ENCODE measurements around the gene B3GAT3. TPM values are rescaled to one million over a fixed set of nuclear protein-coding genes. Genes with fewer than 3 reads are reported as not detected.
"Not testable (repeated sequence)": the region's sequence is repeated elsewhere in the genome, so short reads cannot be mapped to it uniquely, and the experiment has no call there.

The B3GAT3 gene
- total RNA-seq, 4 donors from 2014 or later, result 8.6 to 17.2 (median 12.9) TPM

GRCh38 chr11:62622476-62623089 lies 797 bp upstream of the B3GAT3 start:
- no peak for DNase-seq
- peak overlapping the region; percentile 87 to 96 (median 90) for H3K27ac ChIP-seq
- peaks cover 12 to 38% (median 19%) of the 10 kb centered on the region in 3 donors for H3K4me1 ChIP-seq
- H3K9me3 ChIP-seq, result no peaks in the 10 kb centered on the region
- peaks cover 22 to 36% (median 23%) of the 10 kb centered on the region in 3 donors for H3K36me3 ChIP-seq
- intact Hi-C loops (cut with DNase I), result no loop called here
- H3K27me3 ChIP-seq, result no peaks in the 10 kb centered on the region
- TF ChIP-seq POLR2A (IDR thresholded peaks at IDR 0.05), result no peak
- TF ChIP-seq CTCF (IDR thresholded peaks at IDR 0.05), result no peak
- H3K4me3 ChIP-seq, result peak overlapping the region; percentile 58 to 82 (median 65)
- WGBS, 2 donors, result 75 to 80% methylated on average over 7 of the region's 7 CpGs

GRCh38 chr11:62621027-62621566 lies 689 bp downstream of the B3GAT3 start:
- Histone ChIP-seq H3K27ac (peak overlapping the region; percentile 87 to 96 (median 90)), H3K36me3 (peaks cover 18 to 36% (median 22%) of the 10 kb centered on the region in 3 donors), H3K4me1 (peaks cover 12 to 38% (median 19%) of the 10 kb centered on the region in 3 donors), H3K4me3 (peak overlapping the region; percentile 58 to 82 (median 65)), H3K27me3 (no peaks in the 10 kb centered on the region), H3K9me3 (no peaks in the 10 kb centered on the region)
- WGBS, 2 donors, result 17 to 19% methylated on average over 8 of the region's 8 CpGs
- intact Hi-C loops (cut with DNase I), result no loop called here
- no peak for TF ChIP-seq POLR2A (IDR thresholded peaks at IDR 0.05)
- no peak for DNase-seq

- DNase-seq; intact Hi-C loops (cut with DNase I): not testable (repeated sequence)
- peaks cover 19 to 57% (median 35%) of the 10 kb centered on the region in 3 donors for H3K4me1 ChIP-seq
These were observed 4.8 kb downstream of the B3GAT3 start for GRCh38 chr11:62616957-62617356.

GRCh38 chr11:62615521-62615920 lies 6.3 kb downstream of the B3GAT3 start:
- WGBS, 2 donors, result 88 to 100% methylated on average over 2 of the region's 7 CpGs
- Histone ChIP-seq H3K4me1 (peaks cover 24 to 60% (median 41%) of the 10 kb centered on the region in 3 donors), H3K9me3 (no peaks in the 10 kb centered on the region), H3K4me3 (no peak overlapping the region), H3K36me3 (peaks cover 10 to 43% (median 12%) of the 10 kb centered on the region in 3 donors), H3K27ac (peak overlapping the region in 1 of 4 donors; percentile 92), H3K27me3 (no peaks in the 10 kb centered on the region)
- no peak for DNase-seq
- intact Hi-C loops (cut with DNase I), result no loop called here
- no peak for TF ChIP-seq CTCF (IDR thresholded peaks at IDR 0.05)
- TF ChIP-seq POLR2A (IDR thresholded peaks at IDR 0.05), result no peak

More at GRCh38 chr11:62616957-62617356, 4.8 kb downstream of the B3GAT3 start:
- H3K4me3 ChIP-seq, H3K27ac ChIP-seq, H3K27me3 ChIP-seq, H3K9me3 ChIP-seq: not testable (repeated sequence)
- 80 to 83% methylated on average over 1 of the region's 14 CpGs for WGBS, 2 donors
- peaks cover 10 to 36% (median 12%) of the 10 kb centered on the region in 3 donors for H3K36me3 ChIP-seq

GRCh38 chr11:62614275-62614674 lies 7.5 kb downstream of the B3GAT3 start:
- Histone ChIP-seq H3K9me3 (no peaks in the 10 kb centered on the region), H3K36me3 (peaks cover 12 to 55% (median 15%) of the 10 kb centered on the region in 3 donors), H3K27me3 (no peaks in the 10 kb centered on the region), H3K4me3 (no peak overlapping the region), H3K27ac (peak overlapping the region; percentile 92 to 98 (median 94)), H3K4me1 (peaks cover 20 to 52% (median 38%) of the 10 kb centered on the region in 3 donors)
- intact Hi-C loops (cut with DNase I), result no loop called here
- 42 to 45% methylated on average over 7 to 8 of the region's 8 CpGs for WGBS, 2 donors
- DNase-seq, result no peak
- TF ChIP-seq CTCF (IDR thresholded peaks at IDR 0.05) (no peak), POLR2A (IDR thresholded peaks at IDR 0.05) (no peak)

GRCh38 chr11:62613291-62613778 lies 8.5 kb downstream of the B3GAT3 start:
- Histone ChIP-seq H3K4me3 (peak overlapping the region in 3 of 4 donors; percentile 73 to 80 (median 77)), H3K27me3 (no peaks in the 10 kb centered on the region), H3K9me3 (no peaks in the 10 kb centered on the region), H3K27ac (peak overlapping the region; percentile 92 to 98 (median 94)), H3K4me1 (peaks cover 18 to 46% (median 35%) of the 10 kb centered on the region in 3 donors), H3K36me3 (peaks cover 12 to 65% (median 15%) of the 10 kb centered on the region in 3 donors)
- no CpG with 5 or more reads among the region's 15 CpGs for WGBS, 2 donors
- TF ChIP-seq CTCF (IDR thresholded peaks at IDR 0.05) (no peak), POLR2A (IDR thresholded peaks at IDR 0.05) (no peak)
- intact Hi-C loops (cut with DNase I), result no loop called here
- DNase-seq, result no peak
